HG03066 (cell line): ENCODE data around the gene RAB8B.
"Not testable (repeated sequence)": the region's sequence is repeated elsewhere in the genome, so short reads cannot be mapped to it uniquely, and the experiment has no call there.

Source experiments
- ATAC-seq: cut with Tn5 transposase; IDR thresholded peaks from one replicate; pipeline ENCODE4 v1.9.1; 2021; ENCODE audit warnings: low read depth; ENCODE audit not compliant: unreplicated experiment

RAB8B gene

DNA sequence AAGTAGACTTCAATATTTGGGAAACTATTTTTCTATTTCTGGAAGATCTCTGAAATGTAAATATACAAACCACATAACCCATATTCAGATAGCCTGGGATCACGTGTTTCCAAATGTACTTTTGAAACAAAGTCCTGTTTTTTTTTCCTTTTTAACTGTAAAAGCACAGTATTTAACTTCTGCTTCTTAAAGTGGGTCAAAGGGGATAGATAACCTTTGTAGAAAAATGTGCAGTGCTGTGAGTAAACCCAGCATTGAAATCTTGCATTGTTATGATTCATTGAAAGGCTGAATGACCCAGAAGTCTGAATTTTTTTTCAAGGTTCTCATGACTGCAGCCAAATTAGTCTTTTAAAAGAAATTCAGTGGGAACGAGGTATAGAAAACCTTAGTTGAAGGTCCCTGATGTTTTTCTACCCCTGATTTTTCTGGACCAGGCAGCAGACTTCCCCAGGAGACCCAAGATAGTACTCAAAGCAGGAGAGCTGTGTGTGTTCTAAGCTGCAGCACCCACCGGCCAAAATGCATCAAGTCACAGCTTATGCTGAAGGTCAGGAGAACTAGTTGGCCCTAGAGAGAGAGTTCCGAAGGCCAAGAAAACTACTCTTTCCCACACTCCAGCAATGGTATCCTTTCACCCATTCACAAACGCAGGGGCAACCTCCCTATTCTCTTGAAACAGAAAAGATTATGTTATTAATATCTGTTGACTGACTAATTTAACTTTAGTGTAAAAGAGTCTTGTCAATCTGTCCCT is 44.4 kb downstream of the RAB8B start:
- no peak for ATAC-seq

DNA sequence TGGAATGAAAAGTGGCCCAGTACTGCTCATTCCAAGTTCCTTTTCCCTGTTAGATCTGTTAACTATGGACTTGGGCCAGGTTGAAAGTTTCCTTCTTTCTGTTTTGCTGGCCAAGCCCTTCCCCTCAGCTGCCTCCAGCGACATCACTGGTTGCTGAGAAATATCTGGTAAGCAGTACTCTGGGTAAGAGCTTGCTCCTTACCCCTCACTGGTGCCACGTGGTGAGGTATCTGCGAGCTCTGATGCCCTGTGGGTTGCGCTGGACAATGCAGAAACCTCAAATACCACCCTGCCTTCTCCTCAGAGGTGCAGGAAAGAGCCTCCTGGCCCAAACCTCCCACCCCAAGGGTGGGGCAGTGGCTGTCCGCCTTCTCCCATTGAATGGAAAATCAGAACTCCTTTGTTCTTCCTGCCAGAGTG is 45.1 kb downstream of the RAB8B start:
- ATAC-seq, result no peak

DNA sequence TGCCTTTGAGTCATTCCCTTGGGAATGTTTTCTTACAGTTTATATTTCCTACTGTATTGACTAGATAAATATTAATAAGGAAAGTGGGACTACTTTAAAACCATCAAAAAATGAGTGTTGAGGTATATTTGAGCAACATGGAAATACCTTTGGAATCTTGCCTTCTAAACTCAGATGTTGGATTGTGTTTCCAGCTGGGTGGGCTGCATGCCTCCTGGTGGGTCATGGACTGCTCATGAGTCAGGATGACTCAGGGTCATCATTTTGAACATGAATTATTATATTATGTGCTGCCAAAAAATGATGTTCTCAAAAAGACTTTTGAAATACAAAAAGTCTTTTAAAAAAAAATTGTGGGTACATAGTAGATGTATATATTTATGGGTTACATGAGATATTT is 46.9 kb downstream of the RAB8B start:
- no peak for ATAC-seq

DNA sequence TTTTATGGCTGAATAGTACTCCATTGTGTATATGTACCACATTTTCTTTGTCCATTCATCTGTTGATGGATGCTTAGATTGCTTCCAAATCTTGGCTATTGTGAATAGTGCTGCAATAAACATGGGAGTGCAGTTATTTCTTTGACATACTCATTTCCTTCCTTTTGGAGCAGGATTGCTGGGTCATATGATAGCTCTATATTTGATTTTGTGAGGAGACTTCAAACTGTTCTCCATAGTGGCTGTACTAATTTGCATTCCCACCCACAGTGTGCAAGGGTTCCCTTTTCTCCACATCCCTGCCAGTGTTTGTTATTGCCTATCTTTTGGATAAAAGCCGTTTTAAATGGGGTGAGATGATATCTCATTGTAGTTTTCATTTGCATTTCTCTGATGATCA is 47.7 kb downstream of the RAB8B start:
- ATAC-seq, result not testable (repeated sequence)

DNA sequence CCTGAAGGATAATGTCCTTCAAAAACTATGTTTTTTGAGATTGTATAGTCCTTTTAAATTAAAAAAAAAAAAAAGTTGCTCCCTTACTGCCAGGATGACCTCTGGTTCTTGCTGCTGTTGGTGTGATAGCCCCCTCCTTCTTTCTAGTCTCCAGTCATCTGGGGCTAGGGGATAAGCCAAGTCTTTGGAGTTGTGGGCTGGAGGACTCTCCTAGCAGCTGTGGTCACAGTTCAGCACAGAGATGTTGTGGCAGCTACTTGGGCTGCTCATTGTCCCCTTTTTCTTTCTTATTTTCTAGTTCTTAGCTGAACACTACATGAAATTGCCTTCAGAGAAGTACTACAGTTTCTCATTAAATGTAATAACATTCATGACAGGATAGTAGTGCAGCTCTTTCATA is 48.8 kb downstream of the RAB8B start:
- ATAC-seq, result no peak

DNA sequence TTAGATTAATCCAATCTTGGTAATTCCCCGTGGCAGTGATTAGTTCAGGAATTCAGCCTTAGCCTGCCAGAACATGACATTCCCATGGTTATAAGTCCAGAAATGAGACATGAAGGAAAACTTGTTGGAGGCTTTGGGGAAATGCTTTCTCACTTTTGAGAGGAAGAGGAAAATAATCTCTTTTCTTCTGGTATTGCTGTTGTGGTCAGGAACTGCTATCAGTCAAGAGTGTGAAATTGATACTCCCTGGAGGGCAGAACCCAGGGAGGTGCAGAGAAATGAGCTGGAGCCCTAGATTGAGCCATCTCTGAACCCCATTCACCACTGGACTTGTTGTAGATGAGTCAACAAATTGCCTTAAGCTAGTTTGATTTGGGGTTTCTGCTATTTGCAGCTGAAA is 49.4 kb downstream of the RAB8B start:
- ATAC-seq, result no peak

DNA sequence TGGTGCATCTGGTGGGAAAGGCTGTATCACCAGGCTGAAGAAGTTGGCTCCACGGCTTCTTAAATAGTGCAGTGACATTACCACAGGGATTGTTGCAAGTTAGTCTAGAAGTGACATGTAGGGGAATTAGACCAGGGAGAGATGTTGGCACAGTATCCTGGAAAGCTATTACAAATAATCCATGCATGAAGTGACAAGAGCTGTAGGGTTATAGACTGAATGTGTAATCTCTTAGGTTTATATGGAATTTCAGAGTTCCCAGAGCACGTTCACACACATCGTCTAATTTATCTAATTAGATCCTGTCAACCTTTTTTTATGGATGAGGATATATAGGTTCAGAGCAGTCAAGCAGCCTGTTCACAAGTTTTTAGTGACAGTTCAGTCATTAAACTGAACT is 50.7 kb downstream of the RAB8B start:
- no peak for ATAC-seq

DNA sequence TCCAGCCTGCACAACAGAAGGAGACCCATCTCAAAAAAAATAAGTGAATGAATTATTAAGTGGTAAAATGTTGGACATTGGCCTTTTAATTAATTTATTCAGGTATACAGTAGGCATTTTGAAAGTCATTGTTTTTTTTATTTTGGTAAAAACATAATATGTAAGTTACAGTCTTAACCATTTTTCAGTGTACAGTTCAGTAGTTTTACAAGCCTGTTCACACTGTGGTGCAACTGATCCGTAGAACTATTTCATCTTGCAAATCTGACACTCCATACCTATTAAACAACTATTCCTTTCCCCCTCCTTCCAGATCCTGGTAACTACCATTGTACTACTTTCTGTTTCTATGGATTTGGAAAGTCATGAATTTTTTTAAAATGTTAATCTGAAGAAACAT is 51.9 kb downstream of the RAB8B start:
- ATAC-seq, result no peak

DNA sequence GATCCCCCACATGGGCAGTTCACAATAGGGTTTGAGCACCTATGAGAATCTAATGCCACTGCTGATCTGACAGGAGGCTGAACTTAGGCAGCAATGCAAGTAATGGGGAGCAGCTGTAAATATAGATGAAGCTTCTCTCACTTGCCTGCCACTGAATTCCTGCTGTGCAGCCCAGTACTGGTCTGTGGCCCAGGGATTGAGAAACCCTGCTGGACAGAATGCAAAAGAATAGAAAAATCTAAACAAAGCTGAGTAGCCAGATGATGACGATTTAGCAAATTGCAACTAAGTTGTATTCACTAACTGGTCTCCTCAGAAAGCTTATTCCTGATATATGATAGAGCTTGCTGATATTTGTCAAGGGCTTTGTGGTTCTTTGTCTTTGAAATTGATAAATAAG is 53.7 kb downstream of the RAB8B start:
- no peak for ATAC-seq

DNA sequence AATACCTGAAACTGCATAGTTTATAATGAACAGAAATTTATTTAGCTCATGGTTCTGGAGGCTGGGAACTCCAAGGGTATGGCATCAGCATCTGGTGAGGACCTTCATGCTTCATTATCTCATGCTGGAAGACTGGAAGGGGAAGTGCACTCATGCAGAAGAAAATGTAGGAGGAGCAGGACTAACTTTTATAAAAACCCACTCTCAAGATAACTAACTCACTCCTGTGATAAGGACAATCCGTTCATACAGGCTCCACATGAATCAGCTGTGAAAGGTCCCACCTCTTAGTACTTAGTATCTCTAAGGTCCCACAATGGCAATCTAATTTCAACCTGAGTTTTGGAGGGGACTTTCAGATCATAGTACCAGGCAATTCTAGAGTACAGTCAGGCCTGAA is 54.4 kb downstream of the RAB8B start:
- no peak for ATAC-seq

DNA sequence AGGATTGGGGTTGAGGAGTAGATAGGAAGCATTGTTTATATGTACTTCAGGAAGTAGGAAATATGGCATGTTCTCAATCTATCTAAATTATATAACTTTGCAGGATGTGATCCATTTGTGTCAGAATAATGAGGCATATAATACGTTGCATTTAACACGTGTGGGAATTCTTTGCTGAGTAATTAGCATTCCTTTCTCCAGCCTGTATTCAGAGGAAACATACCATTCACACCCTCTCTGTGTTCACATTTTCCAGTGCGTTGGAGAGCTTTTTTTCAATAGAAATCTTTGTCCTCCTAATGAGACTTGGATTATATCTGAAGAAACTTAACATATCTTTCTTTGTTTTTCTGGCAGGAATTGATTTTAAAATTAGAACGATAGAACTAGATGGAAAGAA is 55.0 kb downstream of the RAB8B start:
- no peak for ATAC-seq

DNA sequence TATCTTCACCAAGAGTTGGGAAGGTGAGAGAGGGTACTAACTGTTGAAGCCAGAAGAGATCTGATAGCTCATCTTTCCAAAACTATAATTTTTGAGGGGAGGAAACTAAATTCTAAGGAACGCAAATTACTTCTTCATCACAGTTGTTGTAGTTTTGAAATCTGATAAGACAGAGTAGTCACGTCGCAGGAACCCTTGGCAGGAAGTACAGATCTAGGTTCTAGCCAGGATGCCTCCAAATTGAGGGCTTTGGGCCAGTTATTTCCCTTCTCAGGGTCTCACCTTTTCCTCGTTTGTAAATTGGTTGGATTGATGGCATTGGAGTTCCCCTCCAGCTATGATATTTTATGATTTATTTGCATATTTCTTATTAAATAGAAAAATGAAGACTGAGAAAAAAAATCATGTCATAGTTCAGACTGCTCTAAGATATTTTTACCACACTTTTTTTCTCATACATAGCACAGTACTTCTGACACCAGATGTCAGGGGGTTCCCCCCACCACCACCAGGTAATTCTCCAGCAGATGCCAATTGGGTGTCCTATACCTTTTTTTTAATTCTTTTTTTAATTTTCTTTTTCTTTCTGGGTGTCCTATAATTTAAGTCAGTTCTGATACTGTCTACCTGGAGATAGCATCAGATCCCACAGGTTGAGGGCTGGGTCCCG is 55.7 kb downstream of the RAB8B start:
- no peak for ATAC-seq

DNA sequence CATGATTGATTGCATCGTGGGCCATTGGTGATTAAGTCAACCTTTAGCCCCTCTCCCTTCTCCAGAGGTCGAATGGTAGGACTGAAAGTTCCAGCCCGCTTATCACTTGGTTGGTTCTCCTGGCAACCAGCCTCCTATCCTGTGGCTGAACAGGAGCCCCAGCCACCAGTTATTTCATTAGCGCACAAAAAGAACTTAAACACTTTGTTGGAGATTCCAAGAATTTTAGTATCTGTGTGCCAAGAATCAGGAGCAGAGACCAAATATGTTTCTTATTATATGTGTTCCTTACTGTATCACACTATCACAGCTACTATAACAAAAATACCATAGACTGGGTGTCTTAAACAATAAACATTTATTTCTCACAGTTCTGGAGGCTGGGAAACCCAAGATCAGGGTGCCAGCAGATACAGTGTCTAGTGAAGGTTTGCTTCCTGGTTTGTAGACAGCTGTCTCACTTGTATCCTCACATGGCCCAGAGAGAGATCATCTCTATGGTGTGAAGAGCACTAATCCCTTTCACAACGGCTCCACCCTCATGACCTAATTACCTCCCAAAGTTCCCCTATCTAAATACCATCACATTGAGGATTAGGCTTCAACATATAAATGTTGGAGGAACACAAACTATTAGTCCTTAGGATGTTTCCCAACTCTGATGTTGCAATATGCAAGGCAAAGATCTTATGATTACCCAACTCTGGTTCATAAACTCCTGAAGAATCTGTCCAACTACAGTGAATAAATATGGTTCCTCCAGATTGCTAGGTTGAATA is 57.5 kb downstream of the RAB8B start:
- ATAC-seq, result no peak

DNA sequence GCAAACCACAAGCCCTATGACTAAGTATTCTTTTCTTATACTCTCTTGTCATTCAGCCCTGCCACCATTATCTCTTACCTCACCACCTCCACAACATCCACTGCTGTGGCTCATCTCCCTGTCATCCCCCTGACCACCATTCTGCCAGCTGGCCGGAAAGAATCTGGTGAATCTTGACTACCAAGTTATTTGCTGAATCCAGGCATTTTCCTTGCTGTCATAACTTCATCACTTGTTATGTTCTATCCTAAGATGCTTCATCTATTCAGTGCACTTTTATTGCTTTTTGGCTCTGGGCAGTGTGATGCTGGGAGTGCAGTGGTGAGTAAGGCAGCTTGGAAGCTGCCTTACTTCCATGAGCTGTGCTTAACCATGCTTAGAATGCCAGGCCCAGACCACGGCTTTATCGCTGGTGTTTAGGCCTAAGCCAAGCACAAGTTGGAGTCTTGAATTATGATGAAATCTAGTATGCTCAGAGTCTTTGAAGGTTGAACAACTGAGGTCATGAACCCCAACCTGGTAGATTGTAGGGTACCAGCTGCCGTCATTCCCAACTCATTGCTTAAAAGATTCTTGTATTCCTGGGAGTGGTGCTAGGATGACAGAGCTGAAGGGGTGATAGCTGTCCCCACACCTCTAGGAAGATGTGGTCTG is 61.0 kb downstream of the RAB8B start:
- no peak for ATAC-seq

DNA sequence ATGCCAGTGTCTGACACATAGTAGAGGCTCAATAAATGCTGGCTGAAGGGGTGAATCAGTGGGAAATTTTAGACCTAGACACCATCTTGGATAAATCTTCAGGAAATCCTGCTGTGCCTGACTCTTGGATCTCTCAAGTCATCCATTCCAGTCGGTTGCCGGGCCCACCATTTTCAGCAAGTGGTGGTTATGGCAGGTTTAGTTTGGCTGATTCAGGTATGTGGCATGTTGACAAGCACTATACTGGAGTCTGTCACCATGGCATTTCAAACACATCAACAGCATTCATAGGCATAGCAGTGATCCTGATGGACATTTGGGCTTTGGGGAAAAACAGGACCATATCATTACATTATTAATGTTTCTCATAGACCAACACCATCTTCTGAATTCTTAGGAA is 62.3 kb downstream of the RAB8B start:
- no peak for ATAC-seq

DNA sequence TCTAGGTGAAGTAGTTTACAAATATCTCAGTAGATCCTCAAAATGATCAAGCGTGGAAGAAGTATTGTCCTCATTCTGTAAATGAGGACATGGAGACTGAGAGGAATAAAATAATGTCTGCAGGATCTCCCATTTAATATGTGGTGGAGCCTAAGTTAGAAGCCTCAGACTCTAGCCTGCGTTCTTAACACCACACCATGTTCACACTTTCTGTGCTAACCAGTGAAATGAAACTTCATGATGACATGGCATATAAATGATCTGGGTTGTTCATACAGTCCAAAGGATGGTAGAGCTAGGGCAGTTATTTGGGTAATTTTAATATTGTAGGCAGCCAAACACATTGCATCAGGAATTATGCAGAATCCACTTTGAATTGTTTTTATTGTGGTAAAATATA is 62.9 kb downstream of the RAB8B start:
- ATAC-seq, result no peak

DNA sequence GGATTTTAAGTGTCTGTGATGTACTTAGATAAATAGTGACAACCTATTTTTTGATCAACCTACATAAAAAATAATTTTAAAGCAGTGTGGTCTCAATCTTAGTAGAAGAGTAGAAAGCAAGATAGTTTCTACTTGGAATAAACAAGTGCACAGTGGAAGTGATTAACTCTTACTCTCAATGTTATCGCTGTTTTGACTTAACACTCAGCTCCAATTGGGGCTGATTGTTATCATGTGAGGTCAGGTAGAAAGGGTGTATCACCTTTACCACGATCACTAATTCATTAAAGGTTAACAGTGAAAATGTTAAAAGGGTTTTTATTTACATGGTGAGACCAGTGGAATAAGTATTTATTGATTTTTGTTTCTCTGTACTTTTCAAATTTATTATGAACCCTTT is 65.6 kb downstream of the RAB8B start:
- no peak for ATAC-seq

DNA sequence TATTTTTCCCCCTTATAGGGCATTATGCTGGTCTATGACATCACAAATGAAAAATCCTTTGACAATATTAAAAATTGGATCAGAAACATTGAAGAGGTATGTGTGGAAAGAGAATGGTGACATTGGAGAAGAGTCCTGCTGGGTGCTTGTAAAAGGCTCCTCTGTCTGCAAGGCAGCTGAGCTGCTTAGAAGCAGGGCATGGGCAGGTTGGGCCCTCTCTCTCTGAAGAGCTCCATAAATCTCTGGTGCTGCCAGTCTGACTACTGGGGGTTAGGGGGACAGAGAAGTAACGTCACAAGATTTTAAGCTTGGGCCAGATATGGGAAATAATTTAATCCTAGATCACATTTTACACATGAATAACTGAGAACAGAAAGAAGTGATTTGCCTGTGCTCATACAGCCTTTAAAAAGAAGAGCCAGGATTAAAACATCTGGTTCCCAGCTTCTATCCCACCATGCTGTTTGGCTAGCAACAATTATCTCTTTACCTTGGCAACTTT is 66.1 kb downstream of the RAB8B start:
- no peak for ATAC-seq

DNA sequence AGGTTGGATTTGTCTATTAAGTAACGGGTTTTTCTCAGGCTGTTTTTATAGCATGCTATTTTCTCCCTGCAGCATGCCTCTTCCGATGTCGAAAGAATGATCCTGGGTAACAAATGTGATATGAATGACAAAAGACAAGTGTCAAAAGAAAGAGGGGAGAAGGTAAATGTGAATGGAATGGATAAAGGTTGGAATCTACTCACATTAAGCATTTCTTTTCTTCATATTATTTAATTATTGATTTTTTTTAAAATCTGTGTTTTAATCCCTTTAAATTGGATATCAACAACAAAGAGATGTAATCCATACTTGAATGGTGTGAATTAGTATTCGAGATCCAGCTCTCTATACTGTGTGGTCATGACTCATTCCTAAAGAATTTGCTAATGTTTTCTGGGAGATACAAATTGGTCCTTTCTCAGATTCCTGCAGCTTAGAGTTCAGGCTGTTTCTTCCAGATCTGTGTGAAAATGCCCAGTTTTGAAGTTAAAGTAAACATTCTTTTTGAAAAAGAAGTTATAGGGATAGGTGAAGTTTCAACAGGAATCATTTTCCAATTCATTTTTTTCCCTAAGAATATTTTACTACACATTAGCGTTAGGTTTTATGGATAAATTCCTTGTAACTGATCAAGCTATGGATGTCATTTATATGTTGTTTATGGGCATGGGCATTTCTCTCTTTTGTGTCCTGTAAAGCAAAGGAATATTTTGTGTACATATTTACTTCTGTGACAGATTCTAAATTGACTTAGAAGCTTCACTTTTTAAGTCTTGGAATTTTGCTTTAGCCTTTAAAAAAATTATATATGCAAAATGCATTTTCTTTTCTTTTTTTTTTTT is 67.2 kb downstream of the RAB8B start:
- ATAC-seq, result no peak

DNA sequence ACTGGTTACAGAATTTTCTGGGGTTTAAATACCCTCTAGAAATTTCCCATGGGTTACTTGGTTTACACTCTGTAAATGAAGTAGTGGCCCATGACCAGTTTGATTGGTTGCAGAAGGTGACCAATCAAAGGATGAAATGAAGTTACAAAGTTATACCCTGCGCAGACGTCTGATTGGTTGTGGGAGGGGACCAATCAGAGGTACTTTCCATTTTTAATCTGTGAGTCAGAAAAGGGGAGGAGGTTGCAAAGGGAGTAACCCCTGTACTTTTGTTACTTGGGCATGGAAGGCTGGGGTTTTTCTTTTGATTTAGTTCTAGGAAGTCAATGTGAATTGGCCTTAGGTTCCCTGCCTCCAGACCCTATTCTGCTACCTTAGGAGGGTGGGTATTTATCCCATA is 69.3 kb downstream of the RAB8B start:
- no peak for ATAC-seq
